T-helper 1 cell treated with Interleukin-12 subunit alpha and Interleukin-12 subunit beta and Interleukin-4 antibody, amounts not matched to agents 30 μg/mL and 1 μg/mL, for 36 hours (primary cell): Measurements from ENCODE around the gene SP3.
"Not testable (repeated sequence)": the region's sequence is repeated elsewhere in the genome, so short reads cannot be mapped to it uniquely, and the experiment has no call there.

ENCODE experiments used
- H3K27ac Mint-ChIP-seq: one replicate; pipeline ENCODE4 v1.8.0; 2021; ENCODE audit warnings: mild to moderate bottlenecking, mixed read lengths
- H3K27me3 Mint-ChIP-seq: one replicate; pipeline ENCODE4 v1.8.0; 2021; ENCODE audit warnings: low read depth, mixed read lengths
- H3K36me3 Mint-ChIP-seq: one replicate; pipeline ENCODE4 v1.8.0; 2021; ENCODE audit warnings: low read depth, mixed read lengths
- H3K4me1 Mint-ChIP-seq: one replicate; pipeline ENCODE4 v1.8.0; 2021; ENCODE audit warnings: low read depth, mixed read lengths
- H3K4me3 Mint-ChIP-seq: one replicate; pipeline ENCODE4 v1.8.0; 2021; ENCODE audit warnings: mild to moderate bottlenecking, moderate library complexity, mixed read lengths
- H3K9me3 Mint-ChIP-seq: one replicate; pipeline ENCODE4 v1.8.0; 2021; ENCODE audit warnings: mixed read lengths

The SP3 gene

GRCh38 chr2:173926875-173927274, 38.3 kb downstream of the SP3 start:
- H3K36me3 Mint-ChIP-seq = peaks cover 30% of the 10 kb centered on the region
- H3K9me3 Mint-ChIP-seq = no peaks in the 10 kb centered on the region
- H3K27me3 Mint-ChIP-seq = no peaks in the 10 kb centered on the region
- peaks cover 13% of the 10 kb centered on the region for H3K4me1 Mint-ChIP-seq
- no peak overlapping the region for H3K27ac Mint-ChIP-seq
- no peak overlapping the region for H3K4me3 Mint-ChIP-seq

DNA sequence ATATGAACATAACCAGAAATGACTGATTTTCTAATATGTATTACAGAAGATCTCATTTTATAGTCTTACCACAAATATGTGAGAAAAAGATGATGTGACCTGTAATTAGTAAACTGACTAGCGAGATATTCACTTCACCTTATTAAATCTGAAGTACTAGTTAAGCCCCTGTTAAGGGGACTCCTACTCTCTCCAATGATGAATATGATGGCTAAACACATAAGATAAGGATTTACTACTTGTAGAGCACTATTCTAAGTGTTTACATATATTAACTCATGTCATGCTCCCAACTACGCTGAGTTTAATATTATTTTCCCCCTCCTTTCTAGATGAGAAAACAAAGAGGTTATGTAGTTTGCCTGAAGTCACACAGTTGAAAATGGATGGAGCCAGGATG, 40.9 kb downstream of the SP3 start:
- Mint-ChIP-seq H3K9me3 (no peaks in the 10 kb centered on the region), H3K36me3 (peaks cover 25% of the 10 kb centered on the region), H3K27ac (no peak overlapping the region), H3K27me3 (no peaks in the 10 kb centered on the region), H3K4me1 (peaks cover 19% of the 10 kb centered on the region), H3K4me3 (no peak overlapping the region)

- Mint-ChIP-seq H3K9me3 (no peaks in the 10 kb centered on the region), H3K27ac (no peak overlapping the region), H3K36me3 (peaks cover 28% of the 10 kb centered on the region), H3K4me1 (peaks cover 26% of the 10 kb centered on the region), H3K27me3 (no peaks in the 10 kb centered on the region), H3K4me3 (no peak overlapping the region)
Measured at GRCh38 chr2:173922760-173923159, 42.4 kb downstream of the SP3 start.

DNA sequence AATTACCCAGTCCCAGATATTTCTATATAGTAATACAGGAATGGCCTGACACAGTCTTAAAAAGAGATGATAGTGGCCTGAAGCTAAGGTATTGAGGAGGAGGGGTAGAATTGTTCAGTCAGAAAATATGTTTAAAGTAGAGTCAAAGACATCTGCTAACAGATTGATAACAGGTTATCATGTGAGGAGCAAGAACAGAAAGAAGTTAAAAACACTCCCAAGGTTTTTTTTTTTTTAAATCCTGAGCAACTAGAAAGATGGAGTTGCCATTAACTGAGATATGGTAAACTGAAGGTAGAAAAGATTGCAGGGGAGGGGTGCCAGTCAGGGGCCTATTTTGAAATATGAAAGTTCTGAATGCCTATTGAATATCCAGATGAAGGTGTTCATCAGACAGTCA, 43.1 kb downstream of the SP3 start:
- Mint-ChIP-seq H3K36me3 (peaks cover 34% of the 10 kb centered on the region), H3K27ac (no peak overlapping the region), H3K4me1 (peaks cover 28% of the 10 kb centered on the region), H3K27me3 (no peaks in the 10 kb centered on the region), H3K4me3 (no peak overlapping the region), H3K9me3 (no peaks in the 10 kb centered on the region)

- Mint-ChIP-seq H3K36me3 (peaks cover 44% of the 10 kb centered on the region), H3K27me3 (no peaks in the 10 kb centered on the region), H3K9me3 (no peaks in the 10 kb centered on the region), H3K27ac (no peak overlapping the region), H3K4me1 (peaks cover 25% of the 10 kb centered on the region), H3K4me3 (no peak overlapping the region)
Measured at GRCh38 chr2:173914055-173914927, 50.9 kb downstream of the SP3 start.

GRCh38 chr2:173909846-173910245, 55.3 kb downstream of the SP3 start:
- no peak overlapping the region for H3K4me3 Mint-ChIP-seq
- peaks cover 16% of the 10 kb centered on the region for H3K4me1 Mint-ChIP-seq
- H3K27me3 Mint-ChIP-seq = no peaks in the 10 kb centered on the region
- peaks cover 37% of the 10 kb centered on the region for H3K36me3 Mint-ChIP-seq
- H3K27ac Mint-ChIP-seq = no peak overlapping the region
- no peaks in the 10 kb centered on the region for H3K9me3 Mint-ChIP-seq

DNA sequence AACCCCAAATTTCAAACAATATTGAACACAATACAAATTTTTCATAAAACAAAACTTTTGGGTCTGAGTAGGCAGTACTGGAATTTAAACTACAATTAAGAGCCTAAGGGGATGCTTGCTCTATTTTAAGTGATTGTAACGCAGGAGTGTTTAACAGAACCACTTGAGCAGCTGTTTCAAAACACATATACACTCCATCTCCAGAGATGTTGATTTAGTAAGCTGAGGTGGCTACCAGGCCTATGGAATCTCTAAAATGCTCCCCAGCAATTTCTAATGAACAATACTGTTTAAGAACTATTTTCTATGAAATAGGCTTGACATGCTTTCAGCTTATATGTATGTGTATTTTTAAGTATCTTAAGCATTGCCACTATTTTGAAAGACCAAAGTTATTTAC, 58.5 kb downstream of the SP3 start:
- peaks cover 2% of the 10 kb centered on the region for H3K4me1 Mint-ChIP-seq
- H3K36me3 Mint-ChIP-seq = peaks cover 36% of the 10 kb centered on the region

GRCh38 chr2:173903601-173904394, 61.4 kb downstream of the SP3 start:
- no peaks in the 10 kb centered on the region for H3K9me3 Mint-ChIP-seq
- peaks cover 22% of the 10 kb centered on the region for H3K36me3 Mint-ChIP-seq
- H3K27ac Mint-ChIP-seq = no peak overlapping the region
- no peak overlapping the region for H3K4me3 Mint-ChIP-seq
- H3K27me3 Mint-ChIP-seq = no peaks in the 10 kb centered on the region
- H3K4me1 Mint-ChIP-seq = peaks cover 2% of the 10 kb centered on the region

More for the DNA sequence above, 58.5 kb downstream of the SP3 start:
- no peaks in the 10 kb centered on the region for H3K27me3 Mint-ChIP-seq
- no peaks in the 10 kb centered on the region for H3K9me3 Mint-ChIP-seq
- no peak overlapping the region for H3K27ac Mint-ChIP-seq
- H3K4me3 Mint-ChIP-seq = no peak overlapping the region

GRCh38 chr2:173898996-173899395, 66.2 kb downstream of the SP3 start:
- Mint-ChIP-seq H3K9me3 (no peaks in the 10 kb centered on the region), H3K36me3 (peaks cover 6% of the 10 kb centered on the region), H3K4me1 (peaks cover 1% of the 10 kb centered on the region), H3K27ac (no peak overlapping the region), H3K27me3 (no peaks in the 10 kb centered on the region), H3K4me3 (no peak overlapping the region)

- no peak overlapping the region for H3K4me3 Mint-ChIP-seq
- no peaks in the 10 kb centered on the region for H3K9me3 Mint-ChIP-seq
- peaks cover 6% of the 10 kb centered on the region for H3K36me3 Mint-ChIP-seq
- H3K4me1 Mint-ChIP-seq = peaks cover 1% of the 10 kb centered on the region
- H3K27me3 Mint-ChIP-seq = no peaks in the 10 kb centered on the region
- no peak overlapping the region for H3K27ac Mint-ChIP-seq
Measured at GRCh38 chr2:173898178-173898668, 67.0 kb downstream of the SP3 start.

- Mint-ChIP-seq H3K4me1 (peaks cover 5% of the 10 kb centered on the region), H3K4me3 (no peak overlapping the region), H3K27ac (no peak overlapping the region), H3K36me3 (peaks cover 6% of the 10 kb centered on the region), H3K27me3 (peaks cover 2% of the 10 kb centered on the region), H3K9me3 (no peaks in the 10 kb centered on the region)
Measured at GRCh38 chr2:173896755-173897154, 68.4 kb downstream of the SP3 start.

- H3K27me3 Mint-ChIP-seq = peaks cover 6% of the 10 kb centered on the region
- H3K36me3 Mint-ChIP-seq = peaks cover 2% of the 10 kb centered on the region
- H3K9me3 Mint-ChIP-seq = peaks cover 30% of the 10 kb centered on the region
- H3K27ac Mint-ChIP-seq = no peak overlapping the region
- H3K4me3 Mint-ChIP-seq = no peak overlapping the region
- peaks cover 3% of the 10 kb centered on the region for H3K4me1 Mint-ChIP-seq
Measured at GRCh38 chr2:173892341-173892740, 72.8 kb downstream of the SP3 start.

- Mint-ChIP-seq H3K27ac (no peak overlapping the region), H3K4me3 (no peak overlapping the region)
Measured at GRCh38 chr2:173891315-173892037, 73.7 kb downstream of the SP3 start.

GRCh38 chr2:173889464-173889863, 75.7 kb downstream of the SP3 start:
- H3K9me3 Mint-ChIP-seq = peaks cover 30% of the 10 kb centered on the region
- H3K36me3 Mint-ChIP-seq, H3K4me3 Mint-ChIP-seq, H3K27ac Mint-ChIP-seq, H3K4me1 Mint-ChIP-seq: not testable (repeated sequence)
- peaks cover 16% of the 10 kb centered on the region for H3K27me3 Mint-ChIP-seq

More at GRCh38 chr2:173891315-173892037, 73.7 kb downstream of the SP3 start:
- Mint-ChIP-seq H3K27me3 (peaks cover 11% of the 10 kb centered on the region), H3K4me1 (peaks cover 3% of the 10 kb centered on the region), H3K9me3 (peaks cover 30% of the 10 kb centered on the region), H3K36me3 (peaks cover 2% of the 10 kb centered on the region)
